Measurements from ENCODE around the gene CD300LD.

DNA sequence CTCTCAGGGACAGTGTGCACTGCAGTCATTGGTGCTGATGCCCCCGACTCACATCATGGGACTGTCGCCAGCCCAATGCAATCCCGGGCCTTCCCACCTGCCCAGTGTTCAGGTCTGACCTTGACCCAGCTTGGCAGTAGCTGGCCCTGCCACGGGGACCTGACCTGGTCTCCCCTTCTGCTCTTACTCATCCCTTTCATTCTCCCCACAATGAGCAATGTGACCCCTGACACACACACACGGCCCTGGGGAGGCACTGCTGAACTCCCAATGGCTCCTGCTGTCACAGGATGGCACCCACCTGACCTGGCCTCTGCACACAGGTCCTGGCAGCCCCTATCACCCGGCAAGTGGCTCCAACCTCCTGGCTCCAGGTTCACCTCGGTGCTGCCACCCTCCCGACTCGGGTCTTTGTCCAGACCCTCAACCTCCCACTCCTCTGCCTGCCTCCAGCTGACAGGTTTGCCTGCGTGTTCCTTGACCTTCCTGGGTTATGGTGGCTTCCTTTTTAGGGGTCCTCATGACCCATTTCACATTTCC lies 52.7 kb downstream of the CD300LD start:
- TF ChIP-seq EZH2phosphoT487 (IDR thresholded peaks at IDR 0.05; ENCODE audit: unreplicated experiment) (no peak), ZNF114 (CRISPR knock-in tag; IDR thresholded peaks at IDR 0.05) (no peak), EZH2 (IDR thresholded peaks at IDR 0.05; ENCODE audit: low read depth, unreplicated experiment) (no peak)
- TF ChIP-seq, protein P1, sequence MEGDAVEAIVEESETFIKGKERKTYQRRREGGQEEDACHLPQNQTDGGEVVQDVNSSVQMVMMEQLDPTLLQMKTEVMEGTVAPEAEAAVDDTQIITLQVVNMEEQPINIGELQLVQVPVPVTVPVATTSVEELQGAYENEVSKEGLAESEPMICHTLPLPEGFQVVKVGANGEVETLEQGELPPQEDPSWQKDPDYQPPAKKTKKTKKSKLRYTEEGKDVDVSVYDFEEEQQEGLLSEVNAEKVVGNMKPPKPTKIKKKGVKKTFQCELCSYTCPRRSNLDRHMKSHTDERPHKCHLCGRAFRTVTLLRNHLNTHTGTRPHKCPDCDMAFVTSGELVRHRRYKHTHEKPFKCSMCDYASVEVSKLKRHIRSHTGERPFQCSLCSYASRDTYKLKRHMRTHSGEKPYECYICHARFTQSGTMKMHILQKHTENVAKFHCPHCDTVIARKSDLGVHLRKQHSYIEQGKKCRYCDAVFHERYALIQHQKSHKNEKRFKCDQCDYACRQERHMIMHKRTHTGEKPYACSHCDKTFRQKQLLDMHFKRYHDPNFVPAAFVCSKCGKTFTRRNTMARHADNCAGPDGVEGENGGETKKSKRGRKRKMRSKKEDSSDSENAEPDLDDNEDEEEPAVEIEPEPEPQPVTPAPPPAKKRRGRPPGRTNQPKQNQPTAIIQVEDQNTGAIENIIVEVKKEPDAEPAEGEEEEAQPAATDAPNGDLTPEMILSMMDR (conservative IDR thresholded peaks at IDR 0.05; ENCODE audit: low read depth in 2 of 2): no peak
- TF ChIP-seq, protein P2, sequence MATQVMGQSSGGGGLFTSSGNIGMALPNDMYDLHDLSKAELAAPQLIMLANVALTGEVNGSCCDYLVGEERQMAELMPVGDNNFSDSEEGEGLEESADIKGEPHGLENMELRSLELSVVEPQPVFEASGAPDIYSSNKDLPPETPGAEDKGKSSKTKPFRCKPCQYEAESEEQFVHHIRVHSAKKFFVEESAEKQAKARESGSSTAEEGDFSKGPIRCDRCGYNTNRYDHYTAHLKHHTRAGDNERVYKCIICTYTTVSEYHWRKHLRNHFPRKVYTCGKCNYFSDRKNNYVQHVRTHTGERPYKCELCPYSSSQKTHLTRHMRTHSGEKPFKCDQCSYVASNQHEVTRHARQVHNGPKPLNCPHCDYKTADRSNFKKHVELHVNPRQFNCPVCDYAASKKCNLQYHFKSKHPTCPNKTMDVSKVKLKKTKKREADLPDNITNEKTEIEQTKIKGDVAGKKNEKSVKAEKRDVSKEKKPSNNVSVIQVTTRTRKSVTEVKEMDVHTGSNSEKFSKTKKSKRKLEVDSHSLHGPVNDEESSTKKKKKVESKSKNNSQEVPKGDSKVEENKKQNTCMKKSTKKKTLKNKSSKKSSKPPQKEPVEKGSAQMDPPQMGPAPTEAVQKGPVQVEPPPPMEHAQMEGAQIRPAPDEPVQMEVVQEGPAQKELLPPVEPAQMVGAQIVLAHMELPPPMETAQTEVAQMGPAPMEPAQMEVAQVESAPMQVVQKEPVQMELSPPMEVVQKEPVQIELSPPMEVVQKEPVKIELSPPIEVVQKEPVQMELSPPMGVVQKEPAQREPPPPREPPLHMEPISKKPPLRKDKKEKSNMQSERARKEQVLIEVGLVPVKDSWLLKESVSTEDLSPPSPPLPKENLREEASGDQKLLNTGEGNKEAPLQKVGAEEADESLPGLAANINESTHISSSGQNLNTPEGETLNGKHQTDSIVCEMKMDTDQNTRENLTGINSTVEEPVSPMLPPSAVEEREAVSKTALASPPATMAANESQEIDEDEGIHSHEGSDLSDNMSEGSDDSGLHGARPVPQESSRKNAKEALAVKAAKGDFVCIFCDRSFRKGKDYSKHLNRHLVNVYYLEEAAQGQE (IDR thresholded peaks at IDR 0.05; ENCODE audit: unreplicated experiment): no peak

All from GM23338 (cell line).